ENCODE measurements around the gene SPEF2.

DNA sequence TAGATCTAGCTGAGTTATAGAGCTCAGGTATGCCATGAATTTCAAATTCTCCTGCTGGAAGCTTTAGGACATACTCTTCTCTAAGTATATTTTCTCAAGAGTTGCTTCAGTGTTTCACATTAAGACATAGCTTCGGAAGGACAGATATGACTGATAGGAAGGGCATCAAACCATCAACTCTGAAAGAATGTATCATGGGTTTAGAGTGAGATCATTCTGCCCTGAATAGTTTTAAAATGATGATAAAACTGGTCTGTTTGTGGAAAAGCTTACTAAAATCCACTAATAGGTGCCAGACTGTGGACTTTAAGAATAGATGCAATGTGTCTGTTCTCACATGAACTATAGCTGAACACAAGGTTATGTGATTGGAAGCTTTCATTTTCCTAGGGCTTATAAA is 8.4 kb downstream of the SPEF2 start:
- TF ChIP-seq, protein P1, sequence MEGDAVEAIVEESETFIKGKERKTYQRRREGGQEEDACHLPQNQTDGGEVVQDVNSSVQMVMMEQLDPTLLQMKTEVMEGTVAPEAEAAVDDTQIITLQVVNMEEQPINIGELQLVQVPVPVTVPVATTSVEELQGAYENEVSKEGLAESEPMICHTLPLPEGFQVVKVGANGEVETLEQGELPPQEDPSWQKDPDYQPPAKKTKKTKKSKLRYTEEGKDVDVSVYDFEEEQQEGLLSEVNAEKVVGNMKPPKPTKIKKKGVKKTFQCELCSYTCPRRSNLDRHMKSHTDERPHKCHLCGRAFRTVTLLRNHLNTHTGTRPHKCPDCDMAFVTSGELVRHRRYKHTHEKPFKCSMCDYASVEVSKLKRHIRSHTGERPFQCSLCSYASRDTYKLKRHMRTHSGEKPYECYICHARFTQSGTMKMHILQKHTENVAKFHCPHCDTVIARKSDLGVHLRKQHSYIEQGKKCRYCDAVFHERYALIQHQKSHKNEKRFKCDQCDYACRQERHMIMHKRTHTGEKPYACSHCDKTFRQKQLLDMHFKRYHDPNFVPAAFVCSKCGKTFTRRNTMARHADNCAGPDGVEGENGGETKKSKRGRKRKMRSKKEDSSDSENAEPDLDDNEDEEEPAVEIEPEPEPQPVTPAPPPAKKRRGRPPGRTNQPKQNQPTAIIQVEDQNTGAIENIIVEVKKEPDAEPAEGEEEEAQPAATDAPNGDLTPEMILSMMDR (IDR thresholded peaks at IDR 0.05) = no peak
- TF ChIP-seq POLR2A (IDR thresholded peaks at IDR 0.05) = no peak
